Activated effector memory CD4-positive, alpha-beta T cell treated with anti-CD3 and anti-CD28 coated beads, Interleukin-2, amount 50 U/mL, for 16 hours (primary cell): ENCODE measurements around the gene ARL13A.
"Not testable (repeated sequence)": the region's sequence is repeated elsewhere in the genome, so short reads cannot be mapped to it uniquely, and the experiment has no call there.

Source experiments
- DNase-seq: peaks from one replicate; pipeline ENCODE4 v3.0.0-alpha.2; 2020

ARL13A gene

DNA sequence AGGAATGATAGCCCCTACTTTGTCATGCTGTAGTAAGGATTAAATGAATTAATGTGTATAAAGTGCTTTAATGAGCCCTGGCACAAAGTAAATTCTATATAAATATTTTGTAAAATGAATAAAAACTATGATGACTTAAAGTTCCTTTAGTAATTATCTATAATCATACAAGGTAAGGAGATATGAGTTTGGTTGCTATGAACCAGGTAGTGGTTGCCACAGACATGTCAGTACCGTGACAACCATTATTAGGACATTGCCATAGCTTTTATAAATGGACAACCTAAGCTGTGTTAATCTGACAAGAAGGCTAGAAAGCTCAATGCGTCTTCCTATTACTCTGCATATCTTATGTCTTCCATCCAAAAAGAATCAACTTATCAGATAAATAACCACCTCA, at the start of gene ARL13A:
ARL13A (plus strand) TSS at position 301 of the 400 bp plus-strand sequence. CDS start 3,982 bp downstream, outside the sequence.
- DNase-seq: no peak

DNA sequence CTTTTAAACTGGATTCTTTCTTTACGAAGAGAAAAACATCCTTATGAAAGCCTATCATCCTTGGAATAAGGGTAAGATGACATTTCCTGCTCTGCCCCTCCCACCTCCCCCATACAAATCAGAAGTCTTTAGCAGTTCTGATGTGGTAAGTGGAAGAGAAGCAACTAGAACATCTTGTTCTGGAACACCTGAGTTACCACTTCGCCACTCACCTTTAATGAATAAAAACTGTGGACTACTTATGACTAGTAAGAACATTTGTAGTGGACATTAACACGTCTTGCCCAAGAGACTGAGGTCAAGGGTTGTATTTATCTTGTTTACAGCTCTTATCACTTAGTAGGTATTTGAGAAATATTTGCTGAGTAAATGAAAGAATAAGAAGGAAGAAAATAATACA, 45.1 kb upstream of the ARL13A start:
- DNase-seq: no peak

DNA sequence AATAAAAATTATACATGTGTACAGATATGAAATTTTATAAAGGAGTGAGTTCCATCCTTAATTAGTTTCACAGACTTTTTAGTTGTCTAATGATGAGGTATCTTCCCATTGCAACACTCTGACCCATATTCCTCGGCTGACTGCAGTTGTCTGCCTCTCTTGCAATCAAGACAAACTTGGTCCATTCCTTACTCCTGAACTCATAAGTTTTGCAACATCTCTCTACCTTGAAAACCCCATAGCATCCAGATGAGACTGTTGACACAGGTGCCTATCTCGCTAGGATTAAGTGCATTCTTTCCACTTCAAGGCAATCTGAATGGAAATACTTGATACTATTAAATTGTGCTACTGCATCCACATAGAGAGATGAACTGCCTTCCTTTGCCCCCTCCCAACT, 43.1 kb upstream of the ARL13A start:
- DNase-seq: no peak

DNA sequence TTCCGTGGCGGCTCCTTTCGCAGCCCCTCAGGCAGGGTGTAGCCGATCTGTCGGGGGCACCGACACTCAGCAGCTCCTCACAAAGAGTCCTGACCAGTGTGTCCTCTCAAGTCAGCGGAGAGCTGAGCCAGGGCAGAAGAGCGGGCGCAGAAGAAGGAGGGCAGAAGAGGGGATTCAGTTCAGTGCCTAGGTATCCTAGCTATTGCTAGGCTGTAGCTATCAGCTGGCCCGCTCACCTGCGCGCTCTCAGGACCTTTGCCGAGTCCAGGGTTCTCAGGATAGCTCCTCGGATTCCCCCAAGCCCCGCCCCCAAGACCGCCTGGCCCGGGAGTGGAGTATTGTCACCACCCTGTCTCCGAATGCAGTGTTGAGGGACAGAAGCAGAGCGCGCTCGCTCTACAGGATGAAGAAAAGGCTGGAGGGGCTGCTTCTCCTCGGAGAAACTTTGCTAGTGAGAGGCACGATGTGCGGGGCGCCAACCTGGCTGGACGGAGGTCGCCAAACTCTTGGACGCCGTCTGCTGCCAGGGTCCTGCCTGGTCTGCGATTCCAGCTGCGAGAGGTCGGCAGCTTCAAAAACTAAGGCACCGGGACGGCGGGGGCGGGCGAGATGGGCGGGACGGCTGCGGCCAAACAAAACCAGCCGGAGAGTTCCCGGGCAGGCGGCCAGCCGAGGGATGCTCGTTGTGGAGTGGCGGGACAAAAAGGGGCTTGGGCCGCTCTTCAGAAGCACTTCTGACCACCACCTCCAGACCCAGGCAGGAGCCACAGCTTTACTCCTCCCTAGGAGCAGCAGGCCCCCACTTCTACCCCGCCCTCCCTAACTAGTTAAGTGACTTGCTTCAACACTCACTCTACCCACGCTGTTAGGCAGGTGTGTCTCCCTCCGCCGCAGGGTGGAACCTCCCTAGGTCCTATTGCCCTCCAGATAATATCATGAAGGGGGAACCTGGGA, 40.6 kb upstream of the ARL13A start, which contains the start of gene XKRX:
XKRX (minus strand) TSS at position 258 of the 954 bp plus-strand sequence. CDS start 613 bp downstream, outside the sequence.
- DNase-seq: peak; percentile 72

DNA sequence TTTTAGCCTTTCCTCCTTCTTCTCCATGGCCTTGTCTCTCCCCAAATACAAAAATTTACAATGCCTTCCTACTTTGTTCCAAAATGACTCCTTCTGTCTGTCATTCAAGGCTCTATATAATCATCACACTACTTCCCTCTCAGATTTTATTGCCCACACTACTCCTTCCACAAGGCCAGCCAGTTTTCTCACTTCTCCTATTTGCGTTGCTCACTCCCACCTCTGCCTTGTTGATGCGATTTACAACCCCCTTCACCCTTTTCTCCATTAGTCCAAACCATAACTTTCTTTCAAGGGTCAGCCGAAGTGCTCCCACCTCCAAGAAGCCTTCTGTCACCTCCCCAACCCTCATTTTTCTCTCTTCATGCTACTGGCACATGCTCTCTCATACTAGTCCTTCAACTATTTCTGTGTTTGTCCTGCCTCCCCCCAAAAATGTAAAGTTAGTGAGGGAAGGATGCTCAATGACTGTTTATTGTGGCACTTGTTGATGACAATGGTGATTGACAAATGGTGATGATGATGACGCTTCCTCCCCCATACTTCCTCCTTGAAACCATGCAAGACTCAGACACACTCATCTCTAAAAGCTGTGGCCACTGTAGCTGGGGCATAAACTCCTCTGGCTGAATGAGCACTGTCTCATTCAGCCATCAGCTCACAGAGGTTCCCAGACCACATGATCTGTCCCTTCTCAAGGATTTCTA, 38.1 kb upstream of the ARL13A start:
- no peak for DNase-seq

DNA sequence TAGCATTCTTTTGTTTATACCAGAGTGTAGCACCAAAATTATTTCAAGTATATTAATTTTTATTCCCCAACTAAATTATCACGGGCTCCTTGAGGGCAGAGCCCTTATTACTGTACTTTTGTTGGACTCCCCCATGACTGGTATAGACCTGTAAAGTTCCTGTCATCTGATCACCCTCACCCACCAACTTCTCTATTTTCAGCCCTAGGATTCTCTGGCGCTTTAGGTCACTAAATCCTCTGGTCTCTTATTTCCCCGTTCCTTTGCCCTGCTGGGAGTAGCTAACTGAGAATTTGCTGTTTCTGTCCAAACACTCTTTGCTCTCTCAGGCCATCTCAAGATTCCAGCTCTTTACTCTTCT, 37.6 kb upstream of the ARL13A start:
- no peak for DNase-seq

DNA sequence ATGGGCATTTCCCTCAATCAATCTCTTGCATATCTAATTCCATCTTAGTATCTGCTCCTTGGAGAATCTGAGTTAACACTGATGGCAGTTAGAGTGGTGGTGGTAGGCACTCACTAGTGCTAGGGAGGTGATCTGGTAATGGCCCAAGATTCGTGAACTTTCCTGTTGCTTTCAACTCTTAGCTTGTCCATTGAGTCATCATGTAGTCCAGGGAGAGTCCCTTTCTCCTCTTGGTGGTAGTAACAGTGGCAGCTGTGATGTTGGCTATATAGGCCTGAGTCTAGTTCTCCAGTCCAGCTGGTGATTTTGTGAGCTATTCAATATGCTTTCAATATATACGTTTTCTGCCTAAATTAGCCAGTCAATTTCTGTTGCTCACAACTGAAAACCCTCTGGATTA, 33.7 kb upstream of the ARL13A start:
- no peak for DNase-seq

DNA sequence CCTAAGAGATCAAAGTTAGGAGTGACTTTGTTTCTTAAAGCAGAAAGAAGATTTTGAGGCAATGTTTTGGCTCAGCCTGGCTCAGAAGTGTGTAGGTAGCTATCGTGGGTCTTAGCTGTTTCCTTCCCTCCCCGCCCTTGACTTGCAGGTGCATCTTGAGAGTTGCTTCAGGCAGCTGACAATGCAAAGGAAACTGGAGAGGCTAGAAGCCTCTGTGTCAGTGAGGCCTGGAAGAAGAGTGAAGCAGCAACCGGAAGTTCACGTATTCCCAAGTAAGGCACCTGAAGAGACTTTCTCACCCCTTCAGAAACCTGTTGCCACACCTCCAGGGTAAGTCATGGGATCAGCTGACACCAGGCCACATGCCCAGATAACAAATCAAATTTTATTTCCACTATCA, 30.2 kb upstream of the ARL13A start:
- DNase-seq: no peak

DNA sequence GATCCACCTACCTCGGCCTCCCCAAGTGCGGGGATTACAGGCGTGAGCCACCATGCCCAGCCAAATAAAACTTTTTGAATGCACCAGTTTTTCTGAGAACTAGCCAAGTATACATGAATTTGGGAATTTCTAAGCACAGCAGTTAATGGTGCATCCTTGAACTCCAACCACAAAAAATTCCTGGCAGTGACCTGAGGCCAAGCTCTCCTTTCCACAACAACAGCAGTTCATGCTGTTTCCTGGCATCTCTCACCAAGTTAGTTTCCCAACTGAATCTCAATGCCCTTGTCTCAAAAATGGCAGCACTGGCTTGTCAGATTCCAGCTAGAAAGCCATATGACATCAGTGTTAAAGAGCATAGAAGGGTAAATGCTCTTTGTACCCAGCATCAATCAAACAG, 24.9 kb upstream of the ARL13A start:
- DNase-seq: no peak

DNA sequence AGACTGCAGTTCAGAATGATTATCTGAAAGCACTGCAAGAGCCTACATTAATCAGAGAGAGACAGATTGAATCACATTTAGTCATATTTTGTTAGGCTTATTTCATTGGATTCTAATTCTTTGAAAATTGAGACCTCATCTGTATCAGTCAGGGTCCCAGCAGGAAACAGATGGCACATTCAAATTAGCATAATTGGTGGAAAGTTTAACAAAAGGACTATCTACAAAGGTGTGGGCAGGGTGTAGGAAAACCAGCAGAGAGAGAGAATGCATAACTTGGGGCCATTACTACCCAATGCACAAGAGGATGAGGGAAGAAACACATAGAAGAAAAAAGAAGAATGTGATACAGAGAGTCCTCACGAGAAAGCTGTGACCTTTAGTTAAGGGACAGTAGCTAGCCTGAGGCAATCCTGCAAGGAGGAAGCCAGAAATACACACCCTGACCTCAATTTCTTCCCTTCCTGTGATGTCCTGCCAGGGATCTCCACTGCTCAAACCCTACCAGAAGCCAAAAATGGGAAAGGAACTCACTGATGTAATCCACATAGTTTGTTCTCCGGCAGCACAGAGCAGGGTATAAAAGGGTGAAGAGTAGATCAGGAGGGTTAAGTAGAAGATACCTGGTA, 23.1 kb upstream of the ARL13A start:
- no peak for DNase-seq

DNA sequence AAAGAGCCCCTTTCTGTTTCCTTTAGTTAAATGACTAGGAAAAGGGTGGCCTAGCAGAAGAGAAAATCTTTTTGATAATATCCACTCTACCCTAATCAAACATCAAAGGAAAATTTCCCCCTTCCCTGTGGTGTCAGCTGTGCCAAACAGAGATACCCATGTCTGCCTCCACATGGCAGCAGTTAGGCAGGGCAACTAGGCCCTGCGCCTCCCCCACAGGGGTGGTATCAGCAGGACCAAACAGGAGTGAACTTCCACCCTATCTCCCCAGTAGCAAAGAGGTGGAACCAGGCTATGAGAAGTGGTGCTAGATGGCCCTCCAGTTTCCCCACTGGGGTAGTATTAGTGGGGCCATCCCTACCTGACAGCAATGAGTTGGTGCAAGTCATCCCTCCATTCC, 21.0 kb upstream of the ARL13A start:
- no peak for DNase-seq

DNA sequence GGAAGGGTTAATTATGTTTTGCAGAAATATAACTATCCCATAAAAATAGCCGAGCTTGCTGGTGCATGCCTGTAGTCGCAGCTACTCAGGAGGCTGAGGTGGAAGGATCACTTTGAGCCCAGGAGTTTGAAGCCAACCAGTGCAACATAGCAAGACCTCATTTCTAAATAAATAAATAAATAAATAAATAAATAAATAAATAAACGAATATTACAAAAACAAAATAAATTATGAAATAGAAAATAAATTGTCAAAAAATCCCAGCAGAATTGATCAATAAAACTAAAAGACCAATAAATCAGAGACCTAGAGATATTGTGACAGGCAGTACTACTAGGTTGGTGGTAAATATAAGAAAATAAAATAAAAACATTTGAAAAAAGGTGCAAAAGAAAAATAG, 6.7 kb upstream of the ARL13A start:
- no peak for DNase-seq

DNA sequence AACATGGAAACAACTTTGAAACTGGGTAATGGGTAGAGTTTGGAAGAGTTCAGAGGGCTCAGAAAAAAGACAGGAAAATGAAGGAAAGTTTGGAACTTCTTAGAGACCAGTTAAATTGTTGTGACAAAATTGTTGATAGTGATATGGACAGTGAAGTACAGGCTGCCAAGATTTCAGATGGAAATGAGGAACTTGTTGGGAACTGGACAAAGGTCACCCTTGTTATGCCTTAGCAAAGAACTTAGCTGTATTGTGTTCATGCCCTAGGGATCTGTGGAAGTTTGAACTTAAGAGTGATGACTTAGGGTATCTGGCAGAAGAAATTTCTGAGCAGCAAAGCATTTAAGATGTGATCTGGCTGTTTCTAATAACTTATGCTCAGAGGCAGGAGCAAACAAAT, 5.1 kb upstream of the ARL13A start:
- no peak for DNase-seq

DNA sequence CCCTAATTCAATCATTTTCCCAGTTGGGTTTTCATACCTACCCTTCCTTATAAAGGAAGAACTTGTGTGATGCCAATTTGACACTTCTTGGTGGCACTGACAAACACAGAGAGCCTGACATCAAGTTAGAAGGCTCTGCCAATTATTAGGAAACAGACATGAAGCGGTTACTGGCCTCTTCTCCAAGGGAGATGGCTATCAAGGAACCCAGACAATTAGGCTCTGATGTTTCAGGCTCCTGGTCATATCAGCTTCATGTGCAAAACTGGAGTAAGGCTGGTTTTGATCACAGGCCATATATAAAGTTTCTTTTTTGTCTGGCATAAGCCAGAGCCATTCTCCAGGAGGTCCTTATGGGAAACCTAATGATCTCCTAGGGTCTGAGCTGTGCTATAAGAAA, 428 bp downstream of the ARL13A start:
- no peak for DNase-seq

DNA sequence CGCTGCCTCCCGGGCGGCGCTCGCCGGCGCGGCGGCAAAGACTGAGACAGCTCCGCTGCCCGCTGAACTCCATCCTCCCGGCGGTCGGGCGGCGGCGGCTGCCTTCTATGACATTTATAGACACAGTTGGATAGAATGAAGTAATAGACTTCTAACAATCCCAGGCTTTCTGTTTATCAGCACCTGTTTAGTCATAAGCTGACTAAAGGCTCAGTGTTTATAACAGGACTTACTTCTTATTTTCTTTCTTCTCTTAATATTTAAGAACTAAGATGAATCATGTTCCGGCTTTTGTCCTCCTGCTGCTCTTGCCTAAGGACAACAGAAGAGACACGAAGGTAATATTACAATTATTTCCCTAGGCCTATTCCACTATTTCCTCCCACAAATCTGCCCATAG, 3.9 kb downstream of the ARL13A start:
- no peak for DNase-seq

DNA sequence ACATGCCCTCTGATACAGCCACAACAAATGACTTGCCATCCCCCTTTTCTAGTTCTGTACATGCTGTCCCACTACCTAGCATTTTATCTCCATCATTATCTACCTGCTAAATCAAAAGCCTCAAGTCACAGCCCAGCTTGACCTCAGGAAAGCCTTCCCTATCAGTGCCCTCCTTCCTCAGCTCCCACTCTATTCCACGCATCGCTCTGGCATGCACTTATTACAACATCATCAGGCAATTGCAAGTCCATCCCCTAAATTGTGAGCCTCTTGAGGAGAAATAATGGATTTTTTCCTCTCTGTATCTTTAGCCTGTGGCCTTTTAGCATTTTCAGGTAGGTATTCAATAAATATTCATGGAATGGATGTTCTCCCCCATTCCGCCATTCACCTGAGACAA, 5.7 kb downstream of the ARL13A start:
- no peak for DNase-seq

DNA sequence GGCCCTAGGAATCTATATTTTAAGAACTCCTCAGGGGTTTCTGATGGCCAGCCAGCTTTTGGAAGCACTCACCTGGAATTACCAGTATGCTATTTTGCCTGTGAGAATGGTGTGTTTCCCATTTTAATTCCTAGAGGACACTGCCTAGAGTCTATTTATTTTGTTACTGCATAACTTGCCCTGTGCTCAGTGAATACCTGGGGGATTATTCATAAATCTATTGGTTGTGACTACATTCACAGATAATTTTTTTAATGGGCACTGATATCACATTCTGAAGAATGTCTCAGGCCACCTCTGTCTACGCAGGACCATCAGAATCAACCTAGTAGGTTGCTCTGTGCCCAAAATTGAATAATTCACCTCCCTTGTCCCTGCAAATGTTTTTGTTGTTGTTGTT, 6.7 kb downstream of the ARL13A start:
- no peak for DNase-seq

DNA sequence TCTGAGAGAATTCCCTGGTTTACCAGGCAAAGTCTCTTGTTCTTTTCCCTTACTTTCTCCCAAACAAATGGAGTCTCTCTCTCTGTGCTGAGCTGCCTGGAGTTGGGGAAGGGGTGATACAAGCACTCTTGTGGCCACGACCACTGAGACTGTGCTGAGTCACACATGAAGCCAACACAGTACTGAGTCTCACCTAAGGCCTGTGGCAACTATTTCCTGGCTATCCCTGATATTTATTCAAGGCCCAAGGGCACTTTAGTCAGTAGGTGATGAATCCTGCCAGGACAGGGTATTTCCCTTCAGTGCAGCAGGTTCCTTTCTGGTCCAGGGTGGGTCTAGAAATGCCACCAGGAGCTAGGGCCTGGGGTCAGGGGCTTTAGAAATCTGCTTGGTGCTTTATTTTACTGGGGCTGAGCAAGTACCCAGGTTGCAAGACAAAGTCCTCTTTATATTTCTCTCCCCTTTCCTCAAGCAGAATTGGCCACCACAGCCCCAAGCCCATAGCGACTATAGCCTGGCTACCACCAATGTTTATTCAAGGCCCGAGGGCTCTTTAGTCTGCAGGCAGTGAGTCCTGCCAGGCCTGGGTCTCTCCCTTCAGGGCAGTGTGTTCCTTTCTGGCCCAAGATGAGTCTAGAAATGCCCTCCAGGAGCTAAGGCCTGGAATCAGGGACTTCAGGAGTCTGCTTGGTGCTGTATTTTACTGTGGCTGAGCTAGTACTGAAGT, 10.5 kb downstream of the ARL13A start:
- no peak for DNase-seq

DNA sequence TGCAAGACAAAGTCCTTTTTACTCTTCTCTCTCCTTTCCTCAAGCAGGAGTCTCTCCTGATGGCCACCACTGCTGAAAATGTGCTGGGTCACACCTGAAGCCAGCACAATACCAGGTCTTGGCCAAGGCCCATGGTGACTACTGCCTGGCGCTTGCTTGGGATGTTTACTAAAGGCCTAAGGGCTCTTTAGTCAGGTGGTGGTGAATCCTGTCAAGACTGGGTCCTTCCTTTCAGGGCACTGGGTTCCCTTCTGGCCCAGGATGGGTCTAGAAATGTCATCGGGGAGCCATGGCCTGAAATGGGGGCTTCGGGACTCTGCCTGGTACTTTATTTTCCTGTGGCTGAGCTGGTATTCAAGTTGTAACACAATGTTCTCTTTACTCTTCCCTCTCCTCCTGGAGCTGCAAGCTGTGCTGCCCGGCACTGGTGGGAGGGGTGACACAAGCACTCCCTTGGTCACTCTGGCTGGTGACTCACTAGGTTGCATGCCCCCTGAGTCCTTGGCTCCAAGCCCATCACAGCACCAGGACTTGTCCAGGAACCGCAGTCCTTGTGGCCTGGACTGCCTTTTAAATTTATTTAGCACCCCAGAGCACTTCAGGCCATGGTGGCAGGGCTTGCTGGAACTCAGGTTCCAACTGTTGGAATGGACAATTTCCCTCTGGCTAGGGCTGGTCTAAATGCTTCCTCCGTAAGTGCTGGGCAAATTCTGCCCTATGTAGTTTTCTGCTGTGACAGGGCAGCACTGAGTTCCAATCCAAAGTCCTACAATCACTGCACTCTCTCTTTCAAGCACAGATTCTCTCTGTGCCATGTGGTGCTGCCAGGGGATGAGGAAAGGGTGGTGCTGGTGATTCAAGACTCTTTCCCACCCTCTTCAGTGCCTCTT, 11.3 kb downstream of the ARL13A start:
- no peak for DNase-seq

DNA sequence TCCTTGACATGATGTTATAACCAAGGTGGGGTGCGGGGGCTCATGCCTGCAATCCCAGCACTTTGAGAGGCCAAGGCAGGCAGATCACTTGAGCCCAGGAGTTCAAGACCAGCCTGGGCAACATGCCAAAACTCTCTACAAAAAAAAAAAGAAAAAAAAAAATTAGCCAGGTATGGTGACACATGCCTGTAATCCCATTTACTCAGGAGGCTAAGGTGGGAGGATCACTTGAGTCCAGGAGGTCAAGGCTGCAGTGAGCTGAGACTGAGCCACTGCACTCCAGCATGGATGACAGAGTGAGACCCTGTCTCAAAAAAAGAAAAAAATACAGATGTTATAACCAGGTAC, 12.0 kb downstream of the ARL13A start:
- not testable (repeated sequence) for DNase-seq

DNA sequence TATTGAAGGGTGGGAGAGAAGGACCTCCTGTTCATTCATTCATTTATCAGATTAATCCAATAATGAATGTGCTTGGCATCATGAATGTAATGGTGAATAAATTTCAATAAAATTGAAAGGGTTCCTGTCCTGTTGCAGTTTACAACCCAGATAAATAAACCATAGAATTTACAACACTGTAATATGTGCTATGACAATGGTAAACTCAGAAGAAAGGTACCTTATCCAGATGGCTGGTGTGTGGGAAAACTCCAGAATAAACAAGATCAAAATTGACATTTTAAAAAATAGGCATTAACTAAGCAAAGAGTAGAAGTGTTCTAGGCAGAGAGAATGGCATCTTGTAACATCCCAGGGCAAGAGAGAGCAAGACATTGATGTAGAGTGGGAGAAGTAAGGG, 15.3 kb downstream of the ARL13A start:
- DNase-seq: no peak

DNA sequence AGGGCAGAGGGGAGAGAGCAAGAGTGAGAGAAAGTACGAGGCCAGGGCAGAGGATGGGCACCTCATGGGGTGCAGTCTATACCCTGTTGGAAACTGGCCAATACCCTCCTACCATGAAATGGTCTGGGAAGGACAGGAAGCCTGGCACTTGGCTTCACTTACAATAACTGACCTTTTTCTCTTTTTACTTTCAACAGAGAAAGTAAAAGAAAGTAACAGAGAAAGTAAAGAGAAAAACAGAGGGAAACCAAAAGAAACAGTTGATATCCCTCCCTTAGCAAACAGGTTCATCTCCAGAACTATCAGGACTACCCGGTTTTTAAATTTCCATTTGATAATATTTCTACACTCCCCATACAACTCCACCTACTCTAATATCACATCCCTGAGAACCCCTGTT, 20.6 kb downstream of the ARL13A start:
- DNase-seq: no peak
